Suprapubic skin (tissue), 4 donors: ENCODE data around the gene DLG1. TPM values are rescaled to one million over a fixed set of nuclear protein-coding genes. Genes with fewer than 3 reads are reported as not detected.

Source experiments
- DNase-seq, 2 donors: peaks; one replicate each; pipeline ENCODE4 v3.0.0-alpha.2; 2019; ENCODE audit warnings: low spot score in 2 of 2
- H3K27ac ChIP-seq: fragments of 200-600 bp; sonication (generic); one replicate; pipeline ENCODE4 v1.5.1; 2019
- H3K27me3 ChIP-seq: fragments of 200-600 bp; sonication (generic); one replicate; pipeline ENCODE4 v1.5.1; 2019
- H3K36me3 ChIP-seq: fragments of 200-600 bp; sonication (generic); one replicate; pipeline ENCODE4 v1.5.1; 2019
- H3K4me1 ChIP-seq: fragments of 200-600 bp; sonication (generic); one replicate; pipeline ENCODE4 v1.5.1; 2019
- H3K4me3 ChIP-seq: fragments of 200-600 bp; sonication (generic); one replicate; pipeline ENCODE4 v1.5.1; 2019; ENCODE audit warnings: mild to moderate bottlenecking
- H3K9me3 ChIP-seq: fragments of 200-600 bp; sonication (generic); one replicate; pipeline ENCODE4 v1.5.1; 2019
- EP300 ChIP-seq: sonication (generic); formaldehyde crosslinking; IDR thresholded peaks from one replicate; pipeline ENCODE4 v1.6.1; 2017; ENCODE audit warnings: antibody characterized with exemption
- POLR2A ChIP-seq, 2 donors: fragments of 450-650 bp; IDR thresholded peaks; one replicate each; pipeline ENCODE4 v1.6.1; 2017; ENCODE audit warnings: antibody characterized with exemption in 2 of 2, mild to moderate bottlenecking in 2 of 2, moderate library complexity in 2 of 2
- POLR2AphosphoS5 ChIP-seq, 3 donors: sonication (generic); formaldehyde crosslinking; IDR thresholded peaks; one replicate each; pipeline ENCODE4 v1.6.1; 2017; ENCODE audit warnings: antibody characterized with exemption in 3 of 3
- WGBS: methylation state at CpG from one replicate; pipeline ENCODE4 v1.1.5; 2018; 5-methylcytosine and 5-hydroxymethylcytosine counted together
- total RNA-seq, 4 donors: library from RNA; depleted of rRNA; stranded (reverse); fragments of >200 nt; gene quantifications; one replicate each; pipeline ENCODE4 v1.1.0, GENCODE V29; 2016
- TF ChIP-seq, protein P1 (sequence below), 2 donors: fragments of 200-600 bp in 1 of 2; fragments of 450-650 bp in 1 of 2; sonication (generic) in 1 of 2; IDR thresholded peaks; one replicate each; pipeline ENCODE4 v1.5.1; 2016 to 2019; ENCODE audit warnings: antibody characterized with exemption in 2 of 2, mild to moderate bottlenecking in 1 of 2, moderate library complexity in 1 of 2

Gene DLG1
- total RNA-seq, 4 donors from 2014 or later: 86.2 to 140 (median 103) TPM

DNA sequence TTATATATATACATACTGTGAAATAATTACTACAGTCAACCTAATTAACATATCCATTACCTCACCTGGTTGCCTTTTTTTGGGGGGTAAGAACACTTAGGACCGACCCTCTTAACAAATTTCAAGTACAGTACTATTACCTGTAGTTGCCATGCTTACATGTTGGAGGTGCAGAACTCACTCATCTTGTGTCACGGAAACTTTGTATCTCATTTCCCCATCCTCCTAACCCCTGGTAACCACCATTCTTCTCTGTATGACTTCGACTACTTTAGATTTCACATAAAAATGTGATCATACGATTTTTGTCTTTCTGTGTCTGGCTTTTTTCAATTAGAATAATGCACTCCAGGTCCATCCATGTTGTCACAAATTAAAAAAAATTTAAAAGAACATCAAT is 213.3 kb downstream of the DLG1 start:
- WGBS: 86% methylated on average over 4 of the region's 4 CpGs
- peaks cover 10% of the 10 kb centered on the region for H3K36me3 ChIP-seq
- H3K27me3 ChIP-seq: no peaks in the 10 kb centered on the region
- no peak for DNase-seq
- H3K4me3 ChIP-seq: no peak overlapping the region
- peaks cover 3% of the 10 kb centered on the region for H3K4me1 ChIP-seq
- H3K9me3 ChIP-seq: no peaks in the 10 kb centered on the region
- no peak overlapping the region for H3K27ac ChIP-seq
- TF ChIP-seq POLR2AphosphoS5 (IDR thresholded peaks at IDR 0.05) (no peak), POLR2A (IDR thresholded peaks at IDR 0.05) (no peak), EP300 (no peak)
- TF ChIP-seq, protein P1, sequence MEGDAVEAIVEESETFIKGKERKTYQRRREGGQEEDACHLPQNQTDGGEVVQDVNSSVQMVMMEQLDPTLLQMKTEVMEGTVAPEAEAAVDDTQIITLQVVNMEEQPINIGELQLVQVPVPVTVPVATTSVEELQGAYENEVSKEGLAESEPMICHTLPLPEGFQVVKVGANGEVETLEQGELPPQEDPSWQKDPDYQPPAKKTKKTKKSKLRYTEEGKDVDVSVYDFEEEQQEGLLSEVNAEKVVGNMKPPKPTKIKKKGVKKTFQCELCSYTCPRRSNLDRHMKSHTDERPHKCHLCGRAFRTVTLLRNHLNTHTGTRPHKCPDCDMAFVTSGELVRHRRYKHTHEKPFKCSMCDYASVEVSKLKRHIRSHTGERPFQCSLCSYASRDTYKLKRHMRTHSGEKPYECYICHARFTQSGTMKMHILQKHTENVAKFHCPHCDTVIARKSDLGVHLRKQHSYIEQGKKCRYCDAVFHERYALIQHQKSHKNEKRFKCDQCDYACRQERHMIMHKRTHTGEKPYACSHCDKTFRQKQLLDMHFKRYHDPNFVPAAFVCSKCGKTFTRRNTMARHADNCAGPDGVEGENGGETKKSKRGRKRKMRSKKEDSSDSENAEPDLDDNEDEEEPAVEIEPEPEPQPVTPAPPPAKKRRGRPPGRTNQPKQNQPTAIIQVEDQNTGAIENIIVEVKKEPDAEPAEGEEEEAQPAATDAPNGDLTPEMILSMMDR (IDR thresholded peaks at IDR 0.05): no peak

DNA sequence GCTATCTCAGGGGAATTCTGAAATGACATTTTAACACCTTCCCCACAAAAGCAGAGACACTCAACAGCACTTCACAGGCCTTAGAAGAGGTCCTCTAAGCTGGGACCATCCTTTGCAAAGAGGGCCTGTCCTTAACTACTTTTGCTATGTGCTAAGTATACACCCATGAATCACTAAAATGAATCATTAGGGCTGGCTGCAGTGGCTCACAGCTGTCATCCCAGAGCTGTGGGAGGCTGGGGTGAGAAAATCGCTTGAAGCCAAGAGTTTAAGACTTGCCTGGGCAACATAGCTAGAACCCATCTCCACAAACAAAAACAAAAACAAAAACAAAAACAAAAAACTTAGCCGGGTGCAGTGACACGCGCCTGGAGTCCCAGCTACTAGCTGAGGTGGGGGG is 214.9 kb downstream of the DLG1 start:
- H3K27ac ChIP-seq: no peak overlapping the region
- TF ChIP-seq EP300: no peak
- TF ChIP-seq, protein P1 (IDR thresholded peaks at IDR 0.05): no peak
- TF ChIP-seq POLR2A (IDR thresholded peaks at IDR 0.05): no peak
- TF ChIP-seq POLR2AphosphoS5 (IDR thresholded peaks at IDR 0.05): no peak
- no peaks in the 10 kb centered on the region for H3K27me3 ChIP-seq
- WGBS: 76% methylated on average over 4 of the region's 4 CpGs
- peaks cover 3% of the 10 kb centered on the region for H3K4me1 ChIP-seq
- no peak overlapping the region for H3K4me3 ChIP-seq
- DNase-seq: no peak
- H3K36me3 ChIP-seq: peaks cover 6% of the 10 kb centered on the region
- no peaks in the 10 kb centered on the region for H3K9me3 ChIP-seq

DNA sequence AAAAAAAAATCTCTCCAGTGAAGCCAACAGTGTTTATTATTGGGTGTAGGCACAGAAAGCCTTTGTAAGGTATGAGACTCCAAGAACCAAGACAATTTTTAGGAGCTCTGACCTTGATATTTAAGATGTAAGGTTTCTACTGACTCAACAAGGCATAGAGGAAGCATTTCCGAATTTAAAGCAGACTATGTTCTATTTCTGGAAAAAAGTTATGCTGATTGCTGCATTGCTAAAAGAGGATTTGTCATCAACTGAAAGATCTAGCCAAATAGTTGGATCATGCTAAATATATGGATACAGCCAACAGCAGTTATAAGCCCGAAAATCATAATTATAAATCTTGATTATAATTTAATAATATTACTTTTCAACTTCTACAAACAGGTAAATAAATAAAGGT is 215.5 kb downstream of the DLG1 start:
- no peaks in the 10 kb centered on the region for H3K27me3 ChIP-seq
- WGBS: 44% methylated on average over 2 of the region's 2 CpGs
- no peaks in the 10 kb centered on the region for H3K9me3 ChIP-seq
- H3K27ac ChIP-seq: no peak overlapping the region
- DNase-seq: no peak
- peaks cover 3% of the 10 kb centered on the region for H3K4me1 ChIP-seq
- H3K4me3 ChIP-seq: no peak overlapping the region
- TF ChIP-seq POLR2A (IDR thresholded peaks at IDR 0.05): no peak
- TF ChIP-seq POLR2AphosphoS5 (IDR thresholded peaks at IDR 0.05): no peak
- no peak for TF ChIP-seq EP300
- TF ChIP-seq, protein P1 (IDR thresholded peaks at IDR 0.05): no peak
- peaks cover 2% of the 10 kb centered on the region for H3K36me3 ChIP-seq

DNA sequence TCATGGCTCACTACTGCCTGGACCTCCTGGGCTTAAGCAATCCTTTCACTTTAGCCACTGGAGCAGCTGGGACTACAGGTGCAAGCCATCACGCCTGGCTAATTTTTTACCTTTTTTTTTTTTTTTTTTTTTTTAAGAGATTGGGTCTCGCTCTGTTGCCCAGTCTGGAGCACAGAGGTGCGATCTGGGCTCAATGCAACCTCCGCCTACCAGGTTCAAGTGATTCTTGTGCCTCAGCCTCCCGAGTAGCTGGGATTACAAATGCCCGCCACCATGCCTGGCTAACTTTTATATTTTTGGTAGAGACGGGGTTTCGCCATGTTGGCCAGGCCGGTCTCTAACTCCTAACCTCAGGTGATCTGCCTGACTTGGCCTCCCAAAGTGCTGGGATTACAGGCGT is 218.1 kb downstream of the DLG1 start:
- WGBS: 96% methylated on average over 10 of the region's 10 CpGs
- TF ChIP-seq POLR2AphosphoS5 (IDR thresholded peaks at IDR 0.05) (no peak), EP300 (no peak), POLR2A (IDR thresholded peaks at IDR 0.05) (no peak)
- TF ChIP-seq, protein P1 (IDR thresholded peaks at IDR 0.05): no peak
- H3K4me3 ChIP-seq: no peak overlapping the region
- DNase-seq: no peak
- H3K36me3 ChIP-seq: peaks cover 12% of the 10 kb centered on the region
- peaks cover 3% of the 10 kb centered on the region for H3K4me1 ChIP-seq
- no peak overlapping the region for H3K27ac ChIP-seq
- no peaks in the 10 kb centered on the region for H3K9me3 ChIP-seq
- no peaks in the 10 kb centered on the region for H3K27me3 ChIP-seq

DNA sequence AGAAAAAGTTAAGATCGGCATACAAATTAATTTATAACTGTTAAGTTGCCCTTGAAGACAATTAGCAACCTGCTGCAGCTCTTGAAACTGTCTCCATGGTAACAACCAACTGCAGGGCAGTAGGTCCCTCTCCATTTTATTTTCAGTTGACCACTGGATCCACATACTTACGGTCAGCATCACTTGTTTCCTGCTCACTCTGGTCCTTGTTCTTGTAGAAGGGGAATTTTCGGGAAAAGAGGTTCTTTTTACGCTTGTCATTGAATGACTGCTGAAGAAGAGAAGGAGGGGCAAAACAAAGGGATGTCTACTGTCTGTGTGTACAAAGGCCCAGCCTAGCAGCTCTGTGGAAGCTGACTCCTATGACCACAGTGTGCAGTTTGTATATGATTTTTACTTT is 222.0 kb downstream of the DLG1 start:
- H3K27ac ChIP-seq: no peak overlapping the region
- no peak for DNase-seq
- peaks cover 10% of the 10 kb centered on the region for H3K36me3 ChIP-seq
- no peaks in the 10 kb centered on the region for H3K4me1 ChIP-seq
- H3K27me3 ChIP-seq: no peaks in the 10 kb centered on the region
- no peaks in the 10 kb centered on the region for H3K9me3 ChIP-seq
- no peak overlapping the region for H3K4me3 ChIP-seq
- TF ChIP-seq, protein P1 (IDR thresholded peaks at IDR 0.05): no peak
- TF ChIP-seq EP300 (no peak), POLR2A (IDR thresholded peaks at IDR 0.05) (no peak), POLR2AphosphoS5 (IDR thresholded peaks at IDR 0.05) (no peak)
- WGBS: 86% methylated on average over 4 of the region's 4 CpGs
